GM12875 (cell line): ENCODE data around the gene GALNT1.

Experiments
- H3K4me3 ChIP-seq: one replicate; pipeline ENCODE4 v1.5.1; 2011; ENCODE audit warnings: low read depth, low read length, control low read depth
- CTCF ChIP-seq: IDR thresholded peaks from 2 replicates; pipeline ENCODE4 v1.5.1; 2011; ENCODE audit warnings: low read depth, mild to moderate bottlenecking, control low read depth, inconsistent platforms, low read length, moderate library complexity, borderline replicate concordance; ENCODE audit not compliant: insufficient read depth

The GALNT1 gene

DNA sequence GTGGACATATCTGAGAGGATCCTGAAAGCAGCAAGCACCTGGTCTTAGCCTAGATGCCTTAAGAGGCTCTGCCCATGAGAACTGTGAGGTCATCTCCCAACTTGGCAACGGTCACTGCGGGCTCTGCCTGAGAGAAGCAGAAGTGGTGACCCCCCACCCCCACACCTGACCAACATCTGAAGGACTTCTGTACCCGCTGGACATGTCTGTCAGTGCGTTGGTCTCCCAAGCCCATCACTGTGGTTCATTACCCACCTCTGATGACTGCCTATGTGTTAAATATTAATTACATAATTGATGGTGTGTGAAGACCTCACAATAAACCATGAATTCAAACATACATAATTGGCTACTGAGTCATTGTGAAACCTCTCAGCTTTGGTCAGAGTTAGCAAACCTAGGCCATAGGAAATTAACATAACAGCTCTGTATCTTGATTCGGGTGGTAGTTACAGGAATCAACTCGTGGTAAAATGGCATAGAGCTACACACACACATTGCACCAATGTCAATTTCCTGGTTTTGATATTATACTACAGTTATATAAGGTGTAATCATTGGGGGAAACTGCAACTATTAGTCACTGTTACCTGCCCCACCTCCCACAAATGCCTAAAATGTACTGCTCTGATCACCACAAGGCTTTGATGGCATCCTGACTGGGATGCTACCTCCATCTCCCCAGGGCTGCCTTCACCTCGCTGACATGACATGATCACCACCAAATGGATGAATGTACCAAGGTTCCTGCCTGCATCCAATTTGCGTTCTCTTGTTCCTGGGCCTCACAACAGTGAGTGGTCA, 4.3 kb upstream of the GALNT1 start:
- no peak for TF ChIP-seq CTCF
- H3K4me3 ChIP-seq: no peak overlapping the region

DNA sequence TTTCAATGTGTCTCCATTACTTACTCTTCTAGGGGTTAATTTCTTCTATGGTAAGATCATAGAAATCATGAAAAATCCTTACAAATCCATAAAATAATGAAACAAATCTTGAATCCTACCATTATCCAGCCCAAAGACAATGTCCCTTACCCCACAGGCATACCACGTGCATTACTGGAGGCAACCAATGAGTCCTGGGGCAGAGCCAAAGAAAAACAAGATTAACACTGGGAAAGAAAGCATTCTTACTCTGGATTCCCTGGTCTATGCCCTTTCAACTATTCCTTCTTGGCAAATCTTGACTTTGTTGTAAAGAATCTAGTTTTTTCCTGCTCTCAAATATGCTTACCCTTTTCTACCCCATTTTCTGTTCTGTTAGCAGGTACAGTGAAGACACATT, 3.1 kb upstream of the GALNT1 start:
- no peak for TF ChIP-seq CTCF
- no peak overlapping the region for H3K4me3 ChIP-seq

DNA sequence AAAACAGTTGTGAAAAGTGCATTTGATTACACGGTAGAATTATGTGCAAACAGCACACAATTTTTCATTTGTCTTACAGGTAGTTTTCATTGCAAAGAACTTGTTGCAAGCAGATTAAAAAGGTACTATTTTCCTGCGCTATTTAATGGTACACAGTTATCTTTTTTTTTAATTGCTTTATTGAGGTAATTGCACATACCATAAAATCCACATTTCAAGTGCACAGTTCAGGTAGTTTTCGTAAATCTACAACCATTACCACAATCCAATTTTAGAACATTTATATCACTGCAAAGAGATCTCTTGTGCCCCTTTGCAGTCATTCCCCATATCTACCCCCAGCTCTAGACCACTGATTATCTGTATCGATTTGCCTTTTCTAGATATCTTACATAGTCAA, 2.6 kb upstream of the GALNT1 start:
- TF ChIP-seq CTCF: no peak
- H3K4me3 ChIP-seq: no peak overlapping the region

DNA sequence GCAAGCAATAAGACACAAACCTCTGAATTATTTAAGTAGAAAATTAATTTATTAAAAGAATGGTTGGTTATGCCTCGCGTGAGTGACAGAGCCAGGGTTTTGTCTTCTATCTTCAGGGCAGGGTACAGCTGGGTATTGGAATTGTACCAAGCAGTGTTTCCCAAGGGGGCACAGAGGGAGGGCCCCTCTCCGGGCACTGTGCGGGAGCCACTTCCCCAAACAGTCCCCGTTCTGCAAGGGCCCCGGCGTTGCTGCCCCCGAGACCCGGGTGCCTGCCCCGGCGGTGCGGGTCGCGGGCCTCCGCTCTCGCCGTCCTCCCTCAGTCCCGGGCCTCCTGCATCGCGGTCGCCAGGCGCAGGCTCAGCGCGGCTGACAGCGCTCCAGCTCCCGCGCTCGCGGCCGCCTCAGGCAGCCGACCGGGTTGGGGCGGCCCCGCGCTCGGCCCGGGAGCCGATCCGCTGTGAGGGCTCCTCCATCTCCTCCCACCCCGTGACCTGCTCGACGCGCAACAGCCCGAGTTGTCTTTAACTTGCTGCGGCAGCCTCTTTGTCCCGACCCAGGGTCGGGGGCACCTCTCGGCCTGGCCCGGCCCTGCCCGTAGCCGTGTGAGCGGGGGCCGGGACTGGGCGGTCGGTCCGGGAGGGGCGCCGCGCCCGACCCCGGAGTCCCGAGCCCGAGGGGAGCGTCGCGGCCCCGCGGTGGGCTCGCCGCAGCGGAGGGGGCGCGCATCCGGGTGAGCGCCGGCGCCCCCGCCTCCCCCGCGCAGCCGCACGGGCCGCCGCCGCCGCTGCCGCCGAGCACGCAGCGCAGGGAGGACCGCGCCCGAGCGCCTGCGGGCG, 620 bp upstream of the GALNT1 start:
- TF ChIP-seq CTCF: no peak

GRCh38 chr18:35581898-35582641, 530 bp downstream of the GALNT1 start:
- no peak for TF ChIP-seq CTCF
- peak overlapping the region; percentile 70 for H3K4me3 ChIP-seq

More for the DNA sequence above, 620 bp upstream of the GALNT1 start:
- peak overlapping the region; percentile 71 for H3K4me3 ChIP-seq

DNA sequence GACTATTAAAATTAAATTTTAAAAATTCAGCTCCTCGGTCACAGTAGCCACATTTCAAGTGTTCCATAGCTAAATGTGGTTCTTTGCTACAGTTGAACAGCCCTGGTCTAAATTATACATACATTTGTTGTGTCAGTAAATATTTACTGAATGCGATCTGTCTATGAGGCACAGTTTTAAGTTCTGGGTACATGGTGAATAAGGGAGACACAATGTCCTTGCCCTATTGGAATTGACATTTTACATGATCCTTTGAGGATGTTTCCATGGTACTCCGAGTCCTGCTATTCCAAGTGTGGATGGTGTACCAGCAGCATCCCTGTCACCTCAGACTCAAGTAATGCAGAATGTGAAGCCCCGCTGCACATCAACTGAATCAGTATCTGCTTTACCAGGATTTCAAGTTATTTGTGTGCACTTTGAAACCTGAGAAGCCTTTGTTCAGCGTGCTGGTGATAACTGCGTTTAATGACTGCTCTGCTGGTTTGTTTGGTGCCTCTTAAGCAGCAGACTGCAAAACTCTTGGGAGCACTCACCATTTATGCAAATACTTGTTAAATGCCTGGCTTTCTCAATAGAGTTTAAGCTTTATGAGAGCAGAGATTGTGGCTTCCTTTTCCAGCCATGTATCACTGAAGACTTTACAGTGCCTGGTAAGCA, 1.5 kb downstream of the GALNT1 start:
- peak overlapping the region; percentile 70 for H3K4me3 ChIP-seq
- TF ChIP-seq CTCF: no peak
